Erythroblast (primary cell): ENCODE measurements around the gene L3HYPDH.

Experiments used
- GATA1 ChIP-seq: IDR thresholded peaks from 2 replicates; pipeline ENCODE4 v1.6.1; 2011; ENCODE audit warnings: low read depth, mild to moderate bottlenecking, control low read depth, low read length, moderate library complexity
- POLR2A ChIP-seq: IDR thresholded peaks from 2 replicates; pipeline ENCODE4 v1.6.1; 2011; ENCODE audit warnings: mild to moderate bottlenecking, low read length

GRCh38 chr14:59474172-59474571 is 10.0 kb downstream of the L3HYPDH start:
- no peak for TF ChIP-seq POLR2A
- no peak for TF ChIP-seq GATA1
